Stimulated activated CD4-positive, alpha-beta T cell treated with anti-CD3 and anti-CD28 coated beads, Interleukin-15, amount 100 ng/mL, for 24 hours (primary cell): Measurements from ENCODE around the gene LIPG.
"Not testable (repeated sequence)": the region's sequence is repeated elsewhere in the genome, so short reads cannot be mapped to it uniquely, and the experiment has no call there.

ENCODE experiments used
- DNase-seq: peaks from one replicate; pipeline ENCODE4 v3.0.0-alpha.2; 2020

LIPG gene

GRCh38 chr18:49579583-49579982, 17.7 kb downstream of the LIPG start:
- DNase-seq: not testable (repeated sequence)

DNA sequence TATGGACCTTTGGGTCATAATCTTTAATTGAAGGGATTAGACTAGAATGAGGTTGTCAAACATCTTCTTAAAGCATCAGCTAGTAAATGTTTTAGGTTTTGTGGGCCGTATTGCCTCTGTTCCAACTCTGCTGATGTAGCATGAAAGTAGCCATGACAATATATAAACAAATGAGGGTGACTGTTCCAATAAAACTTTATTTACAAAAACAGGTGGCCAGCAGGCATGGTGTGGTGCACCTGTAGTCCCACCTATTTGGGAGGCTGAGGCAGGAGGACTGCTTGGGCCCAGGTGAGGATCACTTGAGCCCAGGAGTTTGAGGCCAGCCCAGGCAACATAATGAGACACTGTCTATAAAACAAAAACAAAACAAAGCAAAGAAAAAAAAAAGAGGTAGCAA, 18.4 kb downstream of the LIPG start:
- DNase-seq: no peak

- no peak for DNase-seq
Measured at GRCh38 chr18:49581371-49581770, 19.5 kb downstream of the LIPG start.

DNA sequence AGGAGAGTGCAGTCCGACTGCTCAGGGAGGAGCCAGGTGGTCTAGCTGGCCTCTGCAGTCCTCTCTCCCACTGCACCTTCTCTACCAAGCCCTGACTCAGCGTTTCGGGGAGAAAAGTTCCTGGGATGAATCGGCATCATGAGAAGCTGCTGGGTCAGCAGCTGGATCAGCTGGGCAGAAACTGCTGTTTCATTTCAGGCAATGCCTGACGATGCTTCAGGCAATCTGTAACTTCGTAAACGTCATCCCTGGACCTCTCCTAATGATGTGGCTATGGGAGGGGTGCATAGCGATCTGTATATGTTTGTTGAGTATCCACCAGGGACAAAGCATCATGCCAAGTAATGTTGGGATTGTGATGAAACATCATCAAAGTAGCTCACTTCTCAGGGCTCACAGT, 20.7 kb downstream of the LIPG start:
- no peak for DNase-seq

DNA sequence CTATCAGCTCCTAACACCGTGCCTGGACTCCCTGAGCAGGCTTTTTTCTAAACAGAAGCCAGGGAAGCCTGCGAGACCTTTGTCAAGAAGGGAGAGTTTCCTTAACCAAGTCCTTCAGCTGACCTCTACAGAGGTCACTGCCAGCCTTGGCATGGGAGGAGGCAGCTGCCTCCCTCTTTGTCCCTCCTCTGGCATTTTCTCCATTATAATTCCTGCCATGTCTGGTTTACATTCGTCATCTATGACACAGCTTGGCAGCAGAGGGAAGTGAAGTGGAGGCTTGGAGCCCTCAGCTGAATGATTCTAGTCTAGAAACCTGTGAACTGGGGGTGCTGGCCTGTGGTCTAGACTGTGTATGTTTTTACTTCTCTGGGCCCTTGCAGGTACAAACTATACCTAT, 22.5 kb downstream of the LIPG start:
- no peak for DNase-seq

GRCh38 chr18:49584951-49585350, 23.1 kb downstream of the LIPG start:
- DNase-seq: not testable (repeated sequence)

DNA sequence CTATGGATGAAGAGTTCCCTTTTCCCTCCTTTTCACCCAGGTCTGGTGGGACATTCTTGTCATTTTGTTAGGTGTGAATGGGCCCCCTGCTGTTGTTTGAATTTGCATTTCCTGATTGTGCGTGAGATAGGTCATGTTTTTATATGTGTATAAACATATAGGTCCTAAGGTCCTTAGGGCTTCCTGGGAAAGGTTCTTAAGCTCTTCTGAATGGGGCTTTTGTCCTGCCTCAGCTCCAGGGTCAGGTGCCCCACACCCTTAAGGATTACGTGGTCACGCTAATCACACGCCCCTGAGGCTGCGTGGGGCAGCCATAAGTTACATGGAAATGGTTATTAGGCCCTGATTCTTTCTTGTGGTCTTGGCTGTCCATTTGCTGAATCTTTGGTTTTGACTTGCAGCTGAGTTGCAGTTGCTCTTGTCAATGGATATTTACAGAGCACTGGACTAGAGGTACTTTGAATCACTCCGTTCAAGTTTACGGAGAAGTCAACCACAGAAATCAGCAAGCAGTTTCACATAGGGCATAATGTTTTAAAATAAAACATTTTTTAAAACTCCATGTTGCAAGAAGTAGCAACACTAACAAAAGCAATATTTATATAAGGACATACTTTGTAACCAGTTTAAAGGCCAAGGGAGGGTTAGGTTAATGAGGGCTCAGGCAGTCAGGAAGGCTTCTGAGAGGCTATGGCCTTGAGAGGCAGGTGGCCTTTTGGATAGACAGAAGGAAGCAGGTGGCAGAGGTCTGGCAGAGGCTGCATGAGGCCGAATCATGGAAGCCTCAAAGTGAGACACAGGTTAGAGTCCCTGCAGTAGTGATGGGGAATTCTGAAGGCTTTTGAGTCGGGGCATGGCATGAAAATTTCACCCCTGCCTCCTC, 24.2 kb downstream of the LIPG start:
- DNase-seq: no peak

DNA sequence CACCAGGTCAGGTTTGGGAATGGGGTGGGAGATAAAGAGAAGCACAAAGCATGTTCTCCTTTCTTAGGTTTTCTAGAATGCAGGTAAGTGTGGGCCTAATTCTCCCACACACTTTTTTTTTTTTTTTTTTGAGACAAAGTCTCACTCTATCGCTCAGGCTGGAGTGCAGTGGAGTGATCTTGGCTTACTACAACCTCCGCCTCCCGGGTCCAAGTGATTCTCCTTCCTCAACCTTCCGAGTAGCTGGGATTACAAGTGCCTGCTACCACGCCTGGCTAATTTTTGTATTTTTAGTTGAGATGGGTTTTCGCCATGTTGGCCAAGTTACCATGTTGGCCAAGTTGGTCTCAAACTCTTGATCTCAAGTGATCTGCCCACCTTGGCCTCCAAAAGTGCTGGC, 26.3 kb downstream of the LIPG start:
- no peak for DNase-seq

DNA sequence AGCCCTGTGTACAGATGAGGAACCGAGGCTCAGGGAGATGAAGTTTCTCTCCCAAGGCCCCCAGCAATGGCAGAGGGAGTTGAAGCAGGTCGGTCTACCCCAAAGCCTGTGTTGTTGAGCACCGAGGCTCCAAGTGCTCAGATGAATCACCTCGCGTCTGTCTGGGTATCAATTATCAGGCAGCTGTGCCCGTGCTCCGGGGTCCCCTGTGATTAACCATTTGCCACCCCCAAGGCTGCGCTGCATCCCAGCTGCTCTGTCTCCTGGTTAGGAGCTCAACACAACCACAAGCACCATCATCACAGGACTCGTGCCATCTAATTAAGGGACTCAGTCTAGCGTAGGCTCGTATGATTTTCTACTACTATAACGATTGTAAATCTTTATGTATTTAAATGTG, 27.1 kb downstream of the LIPG start:
- no peak for DNase-seq

GRCh38 chr18:49590608-49591007, 28.8 kb downstream of the LIPG start:
- DNase-seq: no peak

GRCh38 chr18:49591271-49591670, 29.4 kb downstream of the LIPG start:
- no peak for DNase-seq

DNA sequence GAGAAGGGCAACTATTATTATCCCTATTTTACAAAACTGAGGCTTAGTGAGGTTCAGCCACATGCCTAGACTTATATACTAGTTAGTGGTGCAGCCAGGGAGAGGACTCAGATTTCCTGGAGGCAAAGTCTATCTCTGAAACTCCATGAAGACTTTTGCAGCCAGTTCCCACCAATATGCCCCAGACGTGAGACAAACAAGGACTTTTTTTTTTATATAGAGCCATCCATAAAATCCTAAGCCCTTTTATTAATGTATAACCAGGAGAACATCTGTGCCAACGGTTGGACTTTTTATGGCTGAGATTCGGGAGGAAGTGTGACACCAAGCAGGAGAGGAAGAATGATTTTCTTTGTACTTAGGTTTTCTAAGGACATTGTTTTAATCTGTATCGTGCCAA, 29.9 kb downstream of the LIPG start:
- no peak for DNase-seq

DNA sequence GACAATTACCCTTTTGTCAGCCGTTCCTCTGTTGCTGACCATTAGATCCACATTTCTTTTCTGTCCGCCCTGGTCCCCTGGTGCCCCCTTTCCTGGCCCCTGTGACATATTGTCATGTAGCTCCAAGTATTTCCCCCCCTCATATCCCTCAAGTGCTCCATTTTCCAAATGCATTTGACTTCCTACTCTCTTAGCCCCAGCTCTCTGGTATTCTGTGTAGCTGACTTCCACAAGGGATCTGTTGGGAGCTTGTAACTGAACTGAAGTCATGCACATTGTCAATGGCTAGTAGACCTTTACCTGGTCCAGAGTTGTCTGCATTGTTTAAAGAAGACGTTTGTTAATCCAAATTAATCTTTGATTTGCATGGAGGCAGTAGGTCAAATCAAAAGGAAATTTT, 34.8 kb downstream of the LIPG start:
- no peak for DNase-seq

GRCh38 chr18:49597157-49597931, 35.5 kb downstream of the LIPG start:
- no peak for DNase-seq

DNA sequence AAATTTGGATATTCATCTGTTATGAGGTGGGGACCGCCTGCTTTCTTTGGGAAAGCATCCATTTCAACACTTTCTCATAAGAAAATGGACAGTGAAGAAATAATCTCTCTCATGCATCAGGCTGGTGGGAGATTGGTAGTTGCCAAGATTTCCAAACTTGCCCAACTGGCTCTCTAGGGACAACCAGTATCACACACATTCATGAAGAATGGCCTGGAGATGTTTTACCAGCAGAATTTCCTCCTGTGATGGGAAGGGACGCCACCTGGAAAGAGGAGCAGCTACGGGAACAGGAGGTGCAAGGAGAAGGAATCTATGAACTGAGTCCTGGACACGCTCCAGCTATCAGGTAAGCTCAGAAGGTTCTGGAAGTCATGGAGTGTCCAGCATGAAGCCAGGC, 39.4 kb downstream of the LIPG start:
- DNase-seq: no peak

DNA sequence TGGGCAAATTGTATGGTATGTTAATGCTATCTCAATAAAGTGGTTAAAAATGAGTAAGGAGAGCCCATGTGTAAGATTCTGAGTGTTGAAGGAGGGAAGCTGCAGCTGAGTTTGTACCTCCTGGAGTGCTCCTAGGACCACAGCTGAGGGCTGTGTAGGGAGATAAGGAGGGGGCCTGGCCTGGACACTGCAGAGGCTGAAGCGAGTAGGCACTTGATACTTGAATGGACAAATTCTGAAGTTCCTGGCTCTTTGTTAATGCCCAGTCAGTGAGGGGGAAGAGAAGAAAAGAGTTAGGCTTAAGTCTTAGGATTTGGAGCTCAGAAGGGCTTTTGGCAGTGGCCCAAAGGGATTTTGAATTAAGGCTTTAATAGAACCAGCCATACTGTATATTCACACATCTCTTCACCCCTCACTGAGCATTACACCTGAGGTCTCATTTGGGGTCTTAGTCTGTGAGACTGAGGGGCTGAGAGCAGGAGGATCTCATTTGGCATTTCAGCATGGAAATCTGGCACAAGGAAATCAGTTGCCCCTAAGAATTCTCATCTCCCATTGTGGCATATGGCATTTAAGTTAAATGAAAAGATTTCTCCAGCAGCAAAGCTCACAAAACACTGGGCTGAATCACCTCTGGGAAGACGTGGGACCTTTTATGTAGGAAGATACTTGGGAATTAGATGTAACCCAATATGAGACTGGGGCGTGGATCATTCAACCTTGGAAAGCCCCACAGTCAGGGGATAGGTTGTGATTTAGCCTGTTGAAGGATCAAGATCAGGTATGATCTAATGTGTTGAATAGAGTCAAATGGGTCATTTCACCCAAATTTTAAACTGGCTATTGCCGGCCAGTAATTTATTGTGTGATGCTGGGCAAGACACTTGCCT, 46.8 kb downstream of the LIPG start:
- DNase-seq: no peak

- DNase-seq: no peak
Measured at GRCh38 chr18:49609256-49610021, 47.6 kb downstream of the LIPG start.

GRCh38 chr18:49610022-49610445, 48.2 kb downstream of the LIPG start:
- no peak for DNase-seq

- no peak for DNase-seq
Measured at GRCh38 chr18:49611316-49611715, 49.5 kb downstream of the LIPG start.

DNA sequence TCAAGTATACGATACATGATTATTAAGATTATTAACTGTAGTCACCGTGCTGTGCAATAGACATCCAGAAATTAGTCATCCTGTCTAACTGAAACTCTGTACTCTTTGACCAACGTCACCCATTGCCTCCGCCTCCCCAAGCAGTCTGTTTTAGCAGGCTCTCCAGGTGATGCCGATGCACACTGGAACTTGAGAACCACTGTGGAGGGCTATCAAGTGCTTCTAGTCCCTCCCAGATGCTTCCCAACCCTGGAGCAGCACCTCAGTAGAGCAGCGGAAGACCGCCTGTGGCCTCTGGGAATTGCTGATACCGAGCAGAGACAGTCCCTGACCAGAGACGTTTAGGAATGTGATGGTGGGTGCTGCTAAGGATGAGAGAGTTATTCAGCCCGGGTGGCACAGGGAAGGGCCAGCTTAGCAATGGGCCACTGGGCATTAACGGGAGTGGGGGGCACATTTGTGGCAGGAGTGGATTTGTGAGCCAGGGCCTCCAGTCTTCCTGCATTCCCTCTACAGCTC, 50.7 kb downstream of the LIPG start:
- no peak for DNase-seq

GRCh38 chr18:49613141-49613640, 51.3 kb downstream of the LIPG start:
- DNase-seq: no peak

- no peak for DNase-seq
Measured at GRCh38 chr18:49613641-49614151, 51.8 kb downstream of the LIPG start.
